ENCODE measurements around the gene CD59.

Gene CD59

GRCh38 chr11:33734441-33735270, 1.6 kb downstream of the CD59 start:
- no peak for DNase-seq
- Histone ChIP-seq H3K4me3 (ENCODE audit: low read depth in 1 of 2, low read length in 2 of 2) (peak overlapping the region in 1 of 2 experiments; percentile 58; a peak in 1 of 4 replicates), H3K4me1 (ENCODE audit: insufficient read depth, low read length) (peaks cover 15% of the 10 kb centered on the region), H2AFZ (ENCODE audit: low read depth, low read length) (no peak overlapping the region), H3K27me3 (ENCODE audit: insufficient read depth, low read length, poor library complexity) (peaks cover 19% of the 10 kb centered on the region), H3K9ac (ENCODE audit: low read depth, low read length) (no peak overlapping the region), H3K27ac (ENCODE audit: low read length) (no peak overlapping the region), H3K79me2 (ENCODE audit: insufficient read depth, low read length) (no peaks in the 10 kb centered on the region), H3K4me2 (ENCODE audit: insufficient read depth, low read length) (peak overlapping the region; percentile 64), H3K36me3 (ENCODE audit: insufficient read depth, low read length) (no peaks in the 10 kb centered on the region), H3K9me3 (ENCODE audit: insufficient read depth, low read length, severe bottlenecking) (no peaks in the 10 kb centered on the region), H4K20me1 (ENCODE audit: insufficient read depth, low read length) (no peaks in the 10 kb centered on the region)
- TF ChIP-seq EZH2 (IDR thresholded peaks at IDR 0.05; ENCODE audit: borderline replicate concordance, low read depth, low read length, severe bottlenecking) (no peak), CTCF (IDR thresholded peaks at IDR 0.05; ENCODE audit: borderline replicate concordance, extremely low read depth, low read length, poor library complexity, severe bottlenecking) (no peak)
- ATAC-seq (ENCODE audit: insufficient read depth, low read depth) = no peak

- ATAC-seq (ENCODE audit: insufficient read depth, low read depth) = no peak
- Histone ChIP-seq H3K4me2 (ENCODE audit: insufficient read depth, low read length) (no peak overlapping the region), H3K27ac (ENCODE audit: low read length) (no peak overlapping the region), H3K9me3 (ENCODE audit: insufficient read depth, low read length, severe bottlenecking) (no peaks in the 10 kb centered on the region), H4K20me1 (ENCODE audit: insufficient read depth, low read length) (no peaks in the 10 kb centered on the region), H3K27me3 (ENCODE audit: insufficient read depth, low read length, poor library complexity) (peaks cover 19% of the 10 kb centered on the region), H2AFZ (ENCODE audit: low read depth, low read length) (no peak overlapping the region), H3K9ac (ENCODE audit: low read depth, low read length) (no peak overlapping the region), H3K4me3 (ENCODE audit: low read depth in 1 of 2, low read length in 2 of 2) (no peak overlapping the region), H3K4me1 (ENCODE audit: insufficient read depth, low read length) (peaks cover 15% of the 10 kb centered on the region), H3K79me2 (ENCODE audit: insufficient read depth, low read length) (no peaks in the 10 kb centered on the region), H3K36me3 (ENCODE audit: insufficient read depth, low read length) (no peaks in the 10 kb centered on the region)
- TF ChIP-seq CTCF (IDR thresholded peaks at IDR 0.05; ENCODE audit: borderline replicate concordance, extremely low read depth, low read length, poor library complexity, severe bottlenecking) (no peak), EZH2 (IDR thresholded peaks at IDR 0.05; ENCODE audit: borderline replicate concordance, low read depth, low read length, severe bottlenecking) (no peak)
- DNase-seq = no peak
These were observed 2.2 kb downstream of the CD59 start for GRCh38 chr11:33733980-33734379.

- H3K79me2 ChIP-seq (ENCODE audit: insufficient read depth, low read length) = no peaks in the 10 kb centered on the region
- H2AFZ ChIP-seq (ENCODE audit: low read depth, low read length) = no peak overlapping the region
- no peak overlapping the region for H3K4me2 ChIP-seq (ENCODE audit: insufficient read depth, low read length)
- DNase-seq (no peak), ATAC-seq (ENCODE audit: insufficient read depth, low read depth) (no peak)
- peaks cover 17% of the 10 kb centered on the region for H3K27me3 ChIP-seq (ENCODE audit: insufficient read depth, low read length, poor library complexity)
- TF ChIP-seq EZH2 (IDR thresholded peaks at IDR 0.05; ENCODE audit: borderline replicate concordance, low read depth, low read length, severe bottlenecking) (no peak), CTCF (IDR thresholded peaks at IDR 0.05; ENCODE audit: borderline replicate concordance, extremely low read depth, low read length, poor library complexity, severe bottlenecking) (no peak)
- peaks cover 15% of the 10 kb centered on the region for H3K4me1 ChIP-seq (ENCODE audit: insufficient read depth, low read length)
- H3K27ac ChIP-seq (ENCODE audit: low read length) = no peak overlapping the region
- no peaks in the 10 kb centered on the region for H3K9me3 ChIP-seq (ENCODE audit: insufficient read depth, low read length, severe bottlenecking)
- H4K20me1 ChIP-seq (ENCODE audit: insufficient read depth, low read length) = no peaks in the 10 kb centered on the region
- H3K36me3 ChIP-seq (ENCODE audit: insufficient read depth, low read length) = no peaks in the 10 kb centered on the region
- H3K9ac ChIP-seq (ENCODE audit: low read depth, low read length) = no peak overlapping the region
- no peak overlapping the region for H3K4me3 ChIP-seq (ENCODE audit: low read depth in 1 of 2, low read length in 2 of 2)
These were observed 4.3 kb downstream of the CD59 start for GRCh38 chr11:33731723-33732531.

All from DND-41 (cell line).